Spleen (tissue), 11 donors: ENCODE results near the gene RAB3GAP1. TPM values are rescaled to one million over a fixed set of nuclear protein-coding genes. Genes with fewer than 3 reads are reported as not detected.
A peak's percentile ranks its signal among the peaks of the same experiment; 100 is the strongest.

Experiments used
- DNase-seq: peaks from one replicate; pipeline ENCODE4 v3.0.0-alpha.2; 2020
- H3K27ac ChIP-seq, 8 donors: fragments of 200-600 bp; sonication (generic) in 7 of 8; 1 replicate in 4 of 8; 2 replicates in 4 of 8; pipeline versions ENCODE4 v1.5.0 to v1.8.0; 2016 to 2021; ENCODE audit warnings: inconsistent platforms in 4 of 8, mild to moderate bottlenecking in 4 of 8, moderate library complexity in 1 of 8
- H3K27me3 ChIP-seq, 7 donors: fragments of 200-600 bp; sonication (generic) in 6 of 7; replicated peaks in 1 of 7; 1 replicate in 4 of 7; 2 replicates in 3 of 7; pipeline versions ENCODE4 v1.5.0 to v1.8.0; 2016 to 2021; ENCODE audit warnings: inconsistent platforms in 3 of 7, mild to moderate bottlenecking in 1 of 7
- H3K36me3 ChIP-seq, 6 donors: fragments of 200-600 bp; sonication (generic) in 5 of 6; 1 replicate in 4 of 6; 2 replicates in 2 of 6; pipeline versions ENCODE4 v1.5.0 to v1.8.0; 2016 to 2021; ENCODE audit warnings: inconsistent platforms in 2 of 6
- H3K4me1 ChIP-seq, 6 donors: fragments of 200-600 bp; sonication (generic) in 5 of 6; 1 replicate in 3 of 6; 2 replicates in 3 of 6; pipeline versions ENCODE4 v1.5.0 to v1.8.0; 2016 to 2021; ENCODE audit warnings: inconsistent platforms in 3 of 6
- H3K4me3 ChIP-seq, 8 donors: fragments of 200-600 bp; sonication (generic) in 7 of 8; 1 replicate in 4 of 8; 2 replicates in 4 of 8; pipeline versions ENCODE4 v1.5.0 to v1.8.0; 2016 to 2021; ENCODE audit warnings: inconsistent platforms in 4 of 8, mild to moderate bottlenecking in 4 of 8, moderate library complexity in 2 of 8
- H3K9me3 ChIP-seq, 8 donors: fragments of 200-600 bp; sonication (generic) in 7 of 8; 1 replicate in 4 of 8; 2 replicates in 4 of 8; pipeline versions ENCODE4 v1.5.0 to v1.8.0; 2016 to 2021; ENCODE audit warnings: inconsistent platforms in 4 of 8
- CTCF ChIP-seq, 11 experiments: fragments of 200-600 bp in 7 of 11; fragments of 450-650 bp in 4 of 11; sonication (generic) in 4 of 11; IDR thresholded peaks in 8 of 11; conservative IDR thresholded peaks in 3 of 11; 1 replicate in 7 of 11; 2 replicates in 4 of 11; pipeline versions ENCODE4 v1.4.0 to v1.8.0; 2016 to 2021; ENCODE audit warnings: antibody characterized with exemption in 11 of 11, inconsistent platforms in 4 of 11, mild to moderate bottlenecking in 1 of 11
- POLR2A ChIP-seq, 3 donors: fragments of 450-650 bp; IDR thresholded peaks; one replicate each; pipeline ENCODE4 v1.5.1; 2017; ENCODE audit warnings: antibody characterized with exemption in 3 of 3, mild to moderate bottlenecking in 1 of 3
- POLR2AphosphoS5 ChIP-seq, 3 donors: sonication (generic); formaldehyde crosslinking; IDR thresholded peaks; one replicate each; pipeline ENCODE4 v1.5.1; 2017; ENCODE audit warnings: antibody characterized with exemption in 3 of 3
- WGBS, 5 donors: extraction: QIAGEN DNeasy Blood & Tissue Kit in 3 of 5; methylation state at CpG; one replicate each; pipeline versions ENCODE4 v1.1.5 to v1.1.7; 2013 to 2018; 5-methylcytosine and 5-hydroxymethylcytosine counted together
- intact Hi-C: fragments of 100-400 bp; cut with DNase I; formaldehyde crosslinking; loops from one replicate; pipeline ENCODE4 v1.15.0; 2023; ENCODE audit warnings: low total_unique reads
- polyA plus RNA-seq, 3 donors: library from polyadenylated mRNA; stranded (reverse); fragments of 200-250 nt; gene quantifications; one replicate each; pipeline ENCODE4 v1.2.1, GENCODE V29; 2013
- total RNA-seq, 7 donors: library from RNA; depleted of rRNA in 3 of 7; stranded (reverse); fragments of >200 nt in 3 of 7; fragmentation: NEBNext Ultra II Directional in 4 of 7; extraction: Animal tissue kit (Norgen Biotek cat#: 25700) in 4 of 7; gene quantifications; one replicate each; pipeline versions ENCODE4 v1.1.0 to v1.2.1, GENCODE V29; 2016 to 2021
- donor health status: healthy with polysubstance abuse.
- donor health status: DM: no; HTN: no; CAD: no; lungs with moderate emphysema.
- donor health status: DM: no; HTN: no; CAD: no.
- donor health status: Bipolar disorder and iron deficiency.
- donor health status: healthy.
- donor health status: DM: no; HTN: no; CAD: no.
- donor health status: DM: yes; HTN: yes; CAD: no.

Gene RAB3GAP1
- total and polyA plus RNA-seq, 10 donors: 11.2 to 49.5 (median 38.9) TPM

DNA sequence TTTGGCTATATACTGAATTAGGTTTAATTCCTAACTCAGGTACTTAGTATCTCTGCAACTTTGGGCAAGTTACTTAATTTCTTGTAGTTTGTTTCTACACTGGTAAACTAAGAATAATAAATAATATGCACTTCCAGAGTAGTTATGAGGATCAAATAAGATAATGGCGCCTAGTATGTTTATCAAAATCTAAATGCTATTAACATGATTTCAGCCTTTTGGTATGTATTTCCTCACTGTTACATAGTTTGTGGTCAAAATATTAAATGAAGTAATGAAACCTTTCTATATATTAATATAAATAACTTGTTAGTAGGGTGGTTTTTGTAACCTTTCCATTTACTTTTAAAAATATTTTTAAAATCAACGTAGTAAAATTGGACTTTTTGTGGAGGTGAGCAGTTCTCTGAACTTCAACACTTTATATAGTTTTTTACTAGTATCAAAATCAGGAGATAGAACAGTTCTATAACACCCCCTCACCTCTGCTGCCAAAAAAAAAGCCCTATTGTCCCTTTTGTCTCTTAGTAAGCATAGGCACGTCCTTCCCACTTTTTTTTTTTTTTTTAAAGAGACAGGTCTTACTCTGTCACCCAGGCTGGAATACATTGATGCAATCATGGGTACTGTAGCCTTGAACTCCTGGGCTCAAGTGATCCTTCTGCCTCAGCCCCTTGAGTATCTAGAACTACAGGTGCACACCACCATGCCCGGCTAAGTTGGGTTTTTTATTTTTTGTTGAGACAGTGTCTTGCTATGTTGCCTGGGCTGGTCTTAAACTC, 44.8 kb downstream of the RAB3GAP1 start:
- 88 to 94% (median 90%) methylated on average over 4 of the region's 4 CpGs for WGBS, 5 donors
- Histone ChIP-seq H3K4me3 (no peak overlapping the region), H3K27ac (no peak overlapping the region), H3K36me3 (peaks cover 0 to 68% (median 26%) of the 10 kb centered on the region in 6 donors), H3K4me1 (peaks cover 0 to 13% (median 7%) of the 10 kb centered on the region in 6 donors), H3K9me3 (no peaks in the 10 kb centered on the region), H3K27me3 (no peaks in the 10 kb centered on the region)
- no peak for TF ChIP-seq POLR2A (IDR thresholded peaks at IDR 0.05)
- TF ChIP-seq CTCF (IDR thresholded peaks at IDR 0.05 in 8 of 11, conservative IDR thresholded peaks at IDR 0.05 in 3 of 11): no peak
- no peak for TF ChIP-seq POLR2AphosphoS5 (IDR thresholded peaks at IDR 0.05)
- intact Hi-C loops: no loop called here
- DNase-seq: no peak

GRCh38 chr2:135097532-135098231, 45.6 kb downstream of the RAB3GAP1 start:
- DNase-seq: no peak
- intact Hi-C loops: no loop called here
- Histone ChIP-seq H3K27ac (no peak overlapping the region), H3K27me3 (no peaks in the 10 kb centered on the region), H3K9me3 (no peaks in the 10 kb centered on the region), H3K4me1 (peaks cover 0 to 13% (median 7%) of the 10 kb centered on the region in 6 donors), H3K4me3 (no peak overlapping the region), H3K36me3 (peaks cover 0 to 68% (median 22%) of the 10 kb centered on the region in 6 donors)
- 95 to 98% (median 96%) methylated on average over 2 of the region's 2 CpGs for WGBS, 5 donors
- no peak for TF ChIP-seq POLR2A (IDR thresholded peaks at IDR 0.05)
- TF ChIP-seq POLR2AphosphoS5 (IDR thresholded peaks at IDR 0.05): no peak
- no peak for TF ChIP-seq CTCF (IDR thresholded peaks at IDR 0.05 in 8 of 11, conservative IDR thresholded peaks at IDR 0.05 in 3 of 11)

DNA sequence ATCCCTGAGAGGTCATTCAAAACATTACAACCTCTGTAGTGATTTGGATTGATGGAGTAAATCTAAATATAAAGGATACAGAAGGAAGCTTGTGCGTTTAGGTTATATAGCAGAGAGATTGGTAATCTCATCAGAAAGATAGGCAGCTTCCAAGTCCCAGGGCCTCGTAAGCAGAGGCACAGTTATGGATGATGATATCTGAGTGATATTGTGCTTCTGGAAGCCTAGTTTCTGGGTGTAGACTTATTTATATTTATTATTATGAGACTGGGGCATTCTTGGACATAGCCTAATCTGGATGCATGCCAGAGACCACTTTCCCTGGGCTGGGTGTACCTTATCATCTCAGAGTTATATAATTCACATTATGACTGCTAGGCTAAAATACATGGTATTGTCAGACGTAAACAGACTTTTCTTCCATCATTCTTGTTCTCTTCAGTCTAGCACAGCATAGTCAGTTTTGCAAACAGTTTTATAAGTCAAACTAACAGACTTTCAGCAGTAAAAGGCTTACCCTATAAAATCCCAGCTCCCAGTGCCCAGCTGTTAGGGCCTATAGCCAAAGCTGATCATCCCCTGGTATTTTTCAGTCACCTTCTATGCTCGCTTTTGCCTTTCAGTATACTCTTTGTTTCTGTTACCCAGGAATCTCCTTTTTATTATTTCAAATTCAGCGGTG, 47.9 kb downstream of the RAB3GAP1 start:
- WGBS, 5 donors: 80 to 87% (median 83%) methylated on average over 5 of the region's 5 CpGs
- peak overlapping the region in 1 of 8 donors; percentile 9 for H3K4me3 ChIP-seq
- no peak for TF ChIP-seq POLR2AphosphoS5 (IDR thresholded peaks at IDR 0.05)
- TF ChIP-seq POLR2A (IDR thresholded peaks at IDR 0.05): no peak
- no peak for TF ChIP-seq CTCF (IDR thresholded peaks at IDR 0.05 in 8 of 11, conservative IDR thresholded peaks at IDR 0.05 in 3 of 11)
- H3K4me1 ChIP-seq: peaks cover 0 to 13% (median 7%) of the 10 kb centered on the region in 6 donors
- H3K9me3 ChIP-seq: peaks cover 0 to 5% (median 0%) of the 10 kb centered on the region in 8 donors
- peak overlapping the region in 4 of 8 donors; percentile 22 to 47 (median 24) for H3K27ac ChIP-seq
- intact Hi-C loops: no loop called here
- H3K27me3 ChIP-seq: no peaks in the 10 kb centered on the region
- H3K36me3 ChIP-seq: peaks cover 0 to 61% (median 5%) of the 10 kb centered on the region in 6 donors
- DNase-seq: no peak
